Thoracic aorta (tissue), 2 donors: ENCODE results near the gene EEPD1. TPM values are rescaled to one million over a fixed set of nuclear protein-coding genes. Genes with fewer than 3 reads are reported as not detected.

ENCODE experiments used
- ATAC-seq: fragments of 150-250 bp; one replicate; pipeline ENCODE4 v1.8.0; 2017; ENCODE audit warnings: low read depth; ENCODE audit not compliant: insufficient number of reproducible peaks, low FRiP score
- DNase-seq: peaks from one replicate; pipeline ENCODE4 v3.0.0-alpha.2; 2020; ENCODE audit warnings: low spot score
- H3K27ac ChIP-seq, 2 donors: fragments of 200-600 bp; sonication (generic); 1 replicate in 1 of 2; 2 replicates in 1 of 2; pipeline ENCODE4 v1.5.1; 2016; ENCODE audit warnings: mild to moderate bottlenecking in 2 of 2, moderate library complexity in 2 of 2
- H3K27me3 ChIP-seq: fragments of 200-600 bp; sonication (generic); replicated peaks from 2 replicates; pipeline ENCODE4 v1.6.0; 2016; ENCODE audit warnings: mild to moderate bottlenecking; ENCODE audit not compliant: insufficient read depth
- H3K36me3 ChIP-seq: fragments of 200-600 bp; sonication (generic); one replicate; pipeline ENCODE4 v1.5.1; 2016
- H3K4me1 ChIP-seq, 2 donors: fragments of 200-600 bp; sonication (generic); 1 replicate in 1 of 2; 2 replicates in 1 of 2; pipeline versions ENCODE4 v1.5.1 to v1.6.0; 2016; ENCODE audit warnings: low read depth in 2 of 2, mild to moderate bottlenecking in 1 of 2; ENCODE audit not compliant: control insufficient read depth in 1 of 2
- H3K4me3 ChIP-seq: fragments of 200-600 bp; sonication (generic); 2 replicates; pipeline ENCODE4 v1.5.1; 2016; ENCODE audit warnings: mild to moderate bottlenecking
- H3K9me3 ChIP-seq: fragments of 200-600 bp; sonication (generic); 2 replicates; pipeline ENCODE4 v1.5.1; 2016
- CTCF ChIP-seq: fragments of 200-600 bp; sonication (generic); IDR thresholded peaks from one replicate; pipeline ENCODE4 v1.5.1; 2019; ENCODE audit warnings: antibody characterized with exemption
- total RNA-seq, 2 donors: library from RNA; depleted of rRNA; stranded (reverse); fragments of >200 nt; gene quantifications; one replicate each; pipeline versions ENCODE4 v1.1.0 to v1.2.3, GENCODE V29; 2016

Gene EEPD1
- total RNA-seq, 2 donors from 2014 or later: 14.6 to 17.4 TPM

- H3K4me1 ChIP-seq: peaks cover 38 to 47% of the 10 kb centered on the region in 2 donors
- no peak for DNase-seq
Measured at GRCh38 chr7:36266683-36267082, 113.6 kb downstream of the EEPD1 start.

GRCh38 chr7:36272211-36272566 lies 119.1 kb downstream of the EEPD1 start:
- H3K27ac ChIP-seq: no peak overlapping the region
- ATAC-seq (no peak), DNase-seq (no peak)
- H3K9me3 ChIP-seq: no peaks in the 10 kb centered on the region
- H3K36me3 ChIP-seq: no peaks in the 10 kb centered on the region
- H3K4me3 ChIP-seq: no peak overlapping the region
- no peak for TF ChIP-seq CTCF
- no peaks in the 10 kb centered on the region for H3K27me3 ChIP-seq
- H3K4me1 ChIP-seq: peaks cover 8 to 23% of the 10 kb centered on the region in 2 donors

More at GRCh38 chr7:36266683-36267082, 113.6 kb downstream of the EEPD1 start:
- no peak overlapping the region for H3K27ac ChIP-seq
- no peak for ATAC-seq
- no peaks in the 10 kb centered on the region for H3K27me3 ChIP-seq
- no peak for TF ChIP-seq CTCF
- no peaks in the 10 kb centered on the region for H3K9me3 ChIP-seq
- H3K4me3 ChIP-seq: no peak overlapping the region
- H3K36me3 ChIP-seq: no peaks in the 10 kb centered on the region

- no peak for ATAC-seq
- H3K4me3 ChIP-seq: no peak overlapping the region
Measured at GRCh38 chr7:36272567-36273269, 119.7 kb downstream of the EEPD1 start.

GRCh38 chr7:36273836-36274235 lies 120.8 kb downstream of the EEPD1 start:
- H3K27ac ChIP-seq: no peak overlapping the region

More at GRCh38 chr7:36272567-36273269, 119.7 kb downstream of the EEPD1 start:
- DNase-seq: no peak
- H3K9me3 ChIP-seq: no peaks in the 10 kb centered on the region
- no peak overlapping the region for H3K27ac ChIP-seq
- TF ChIP-seq CTCF: no peak
- no peaks in the 10 kb centered on the region for H3K36me3 ChIP-seq
- H3K27me3 ChIP-seq: no peaks in the 10 kb centered on the region
- H3K4me1 ChIP-seq: peaks cover 9 to 29% of the 10 kb centered on the region in 2 donors

More at GRCh38 chr7:36273836-36274235, 120.8 kb downstream of the EEPD1 start:
- no peak for TF ChIP-seq CTCF
- ATAC-seq (no peak), DNase-seq (no peak)
- H3K9me3 ChIP-seq: no peaks in the 10 kb centered on the region
- peaks cover 9 to 39% of the 10 kb centered on the region in 2 donors for H3K4me1 ChIP-seq
- H3K4me3 ChIP-seq: no peak overlapping the region
- H3K36me3 ChIP-seq: no peaks in the 10 kb centered on the region
- H3K27me3 ChIP-seq: no peaks in the 10 kb centered on the region
